HepG2 (cell line): ENCODE data around the gene SHISA9. TPM values are rescaled to one million over a fixed set of nuclear protein-coding genes. Genes with fewer than 3 reads are reported as not detected.

Source experiments
- ELF1 ChIP-seq: sonication (generic); formaldehyde crosslinking; IDR thresholded peaks from 2 replicates; pipeline ENCODE4 v1.4.0; 2020; ENCODE audit warnings: missing genetic modification reagents
- FOXO4 ChIP-seq: sonication (generic); formaldehyde crosslinking; conservative IDR thresholded peaks from 2 replicates; pipeline ENCODE4 v1.8.1; 2023; ENCODE audit warnings: missing genetic modification reagents
- FUBP1 ChIP-seq: sonication (generic); formaldehyde crosslinking; IDR thresholded peaks from 2 replicates; pipeline ENCODE4 v1.5.1; 2020; ENCODE audit warnings: missing genetic modification reagents, mild to moderate bottlenecking, borderline replicate concordance
- HOXA9 ChIP-seq: sonication (generic); formaldehyde crosslinking; IDR thresholded peaks from 2 replicates; pipeline ENCODE4 v1.8.1; 2022; ENCODE audit warnings: missing genetic modification reagents, mild to moderate bottlenecking, moderate library complexity, borderline replicate concordance
- JUNB ChIP-seq: sonication (generic); formaldehyde crosslinking; IDR thresholded peaks from 2 replicates; pipeline ENCODE4 v1.8.0; 2022; ENCODE audit warnings: missing genetic modification reagents, mild to moderate bottlenecking, borderline replicate concordance
- KDM5A ChIP-seq: fragments of 200-600 bp; sonication (generic); IDR thresholded peaks from 2 replicates; pipeline ENCODE4 v1.7.0; 2018; ENCODE audit warnings: antibody characterized with exemption, mild to moderate bottlenecking, low read length, borderline replicate concordance
- MATR3 ChIP-seq: sonication (generic); formaldehyde crosslinking; IDR thresholded peaks from 2 replicates; pipeline ENCODE4 v1.4.0; 2020; ENCODE audit warnings: missing genetic modification reagents
- NFE2L1 ChIP-seq: sonication (generic); formaldehyde crosslinking; IDR thresholded peaks from 2 replicates; pipeline ENCODE4 v1.4.0; 2020; ENCODE audit warnings: missing genetic modification reagents, mild to moderate bottlenecking, borderline replicate concordance
- SOX13 ChIP-seq, 3 experiments: fragments of 450-650 bp in 1 of 3; sonication (generic) in 1 of 3; formaldehyde crosslinking in 1 of 3; IDR thresholded peaks in 2 of 3; conservative IDR thresholded peaks in 1 of 3; 2 replicates each; pipeline versions ENCODE4 v1.5.0 to v1.6.1; 2016 to 2020; ENCODE audit warnings: antibody characterized with exemption in 1 of 3, mild to moderate bottlenecking in 1 of 3, missing compliant biosample characterization in 1 of 3, missing genetic modification reagents in 1 of 3, moderate library complexity in 1 of 3
- SOX6 ChIP-seq, 2 experiments: fragments of 450-650 bp in 1 of 2; sonication (generic) in 1 of 2; formaldehyde crosslinking in 1 of 2; IDR thresholded peaks; 2 replicates each; pipeline versions ENCODE4 v1.4.0 to v1.6.1; 2017 to 2020; ENCODE audit warnings: antibody characterized with exemption in 1 of 2, mild to moderate bottlenecking in 1 of 2, missing genetic modification reagents in 1 of 2
- SRSF9 ChIP-seq: fragments of 200-400 bp; formaldehyde crosslinking; IDR thresholded peaks from 2 replicates; pipeline ENCODE4 v1.6.1; 2018; ENCODE audit warnings: borderline replicate concordance, mild to moderate bottlenecking, low read depth, low read length; ENCODE audit not compliant: insufficient read depth, poor library complexity, severe bottlenecking
- TFAP4 ChIP-seq: sonication (generic); IDR thresholded peaks from 2 replicates; pipeline ENCODE4 v1.6.1; 2016; ENCODE audit warnings: low read depth, borderline replicate concordance
- ZNF280B ChIP-seq: sonication (generic); formaldehyde crosslinking; IDR thresholded peaks from 2 replicates; pipeline ENCODE4 v1.5.0; 2020; ENCODE audit warnings: missing genetic modification reagents, mild to moderate bottlenecking, borderline replicate concordance
- ZNF710 ChIP-seq: sonication (generic); formaldehyde crosslinking; IDR thresholded peaks from 2 replicates; pipeline ENCODE4 v1.5.0; 2020; ENCODE audit warnings: mild to moderate bottlenecking, missing genetic modification reagents, borderline replicate concordance
- polyA plus RNA-seq, 8 experiments: library from polyadenylated mRNA; depleted of rRNA in 3 of 8; stranded (reverse) in 7 of 8; unstranded in 1 of 8; fragments of >200 nt; fragmentation: Illumina TruSeq in 4 of 8; extraction: Trizol in 4 of 8; gene quantifications; 2 replicates each; pipeline versions ENCODE4 v1.2.1 to v1.2.3, GENCODE V29; 2011 to 2016; ENCODE audit warnings: low read depth in 4 of 8, missing spikeins in 1 of 8, mixed read lengths in 1 of 8; ENCODE audit not compliant: insufficient read depth in 1 of 8
- total RNA-seq, 5 experiments: library from RNA; depleted of rRNA; stranded (reverse); fragments of >200 nt; fragmentation: Illumina TruSeq; extraction: Trizol; gene quantifications; 2 replicates each; pipeline ENCODE4 v1.2.3, GENCODE V29; 2016; ENCODE audit warnings: low read depth in 1 of 5

SHISA9 gene
- total and polyA plus RNA-seq, 2 of the 13 experiments (the other 11 are each of a cell fraction or from before 2014, with no cell fraction given) = 0.01 TPM; not detected in 1

GRCh38 chr16:13158427-13158826 is 257.0 kb downstream of the SHISA9 start (continued):
- TF ChIP-seq ZNF710 (CRISPR knock-in tag) (no peak), SOX13 (IDR thresholded peaks at IDR 0.05) (no peak), SOX13 (CRISPR knock-in tag; conservative IDR thresholded peaks at IDR 0.05 in 1 of 2, IDR thresholded peaks at IDR 0.05 in 1 of 2) (no peak), MATR3 (no peak), ZNF280B (CRISPR knock-in tag) (no peak), FUBP1 (CRISPR knock-in tag) (no peak), JUNB (CRISPR knock-in tag) (no peak), KDM5A (no peak), FOXO4 (CRISPR knock-in tag) (no peak), SOX6 (IDR thresholded peaks at IDR 0.05) (no peak), SOX6 (CRISPR knock-in tag; IDR thresholded peaks at IDR 0.05) (no peak), ELF1 (no peak), HOXA9 (CRISPR knock-in tag) (no peak), NFE2L1 (CRISPR knock-in tag) (no peak), SRSF9 (no peak), TFAP4 (no peak)
- TF ChIP-seq, all 625 proteins: peak for 0
